PC-3 (cell line): ENCODE data around the gene POP5. TPM values are rescaled to one million over a fixed set of nuclear protein-coding genes. Genes with fewer than 3 reads are reported as not detected.
A peak's percentile ranks its signal among the peaks of the same experiment; 100 is the strongest.

Experiments
- ATAC-seq: fragments of 200-7000 bp; cut with Tn5 transposase; 2 replicates; pipeline ENCODE4 v1.9.1; 2020; ENCODE audit warnings: mild to moderate bottlenecking, moderate library complexity
- BruUV-seq: library from RNA; stranded (reverse); fragments of 400-500 nt; replicated peaks from 2 replicates; lab custom pipeline; 2021; lab: Mats Ljungman, UMichigan
- CTCF ChIA-PET: fragments of 300-600 bp; sonication (Branson Sonifier 250); formaldehyde crosslinking; loops from one replicate; lab custom pipeline; 2022; ENCODE audit warnings: antibody characterized with exemption; lab: Charles Lee
- POLR2A ChIA-PET: fragments of 300-600 bp; sonication (Branson Sonifier 250); formaldehyde crosslinking; loops from one replicate; lab custom pipeline; 2022; ENCODE audit warnings: antibody characterized with exemption; ENCODE audit not compliant: unreplicated experiment; lab: Charles Lee
- DNase-seq: peaks from one replicate; pipeline ENCODE4 v3.0.0-alpha.2; 2015
- H2AFZ ChIP-seq: fragments of 300-600 bp; sonication (generic); 2 replicates; pipeline ENCODE4 v1.6.0; 2016; ENCODE audit warnings: antibody characterized with exemption, low read length
- H3F3A ChIP-seq: fragments of 300-600 bp; sonication (generic); one replicate; pipeline ENCODE4 v1.6.0; 2017; ENCODE audit warnings: antibody characterized with exemption, low read length, control low read depth, mild to moderate bottlenecking; ENCODE audit not compliant: unreplicated experiment
- H3K27ac ChIP-seq: fragments of 300-600 bp; sonication (generic); 2 replicates; pipeline ENCODE4 v1.5.1; 2016; ENCODE audit warnings: mild to moderate bottlenecking, low read length
- H3K27me3 ChIP-seq: fragments of 300-600 bp; sonication (generic); 2 replicates; pipeline ENCODE4 v1.6.1; 2016; ENCODE audit warnings: low read length, mixed read lengths
- H3K36me3 ChIP-seq: fragments of 300-600 bp; sonication (generic); 2 replicates; pipeline ENCODE4 v1.6.1; 2016; ENCODE audit warnings: low read depth, mixed run types, low read length, mixed read lengths
- H3K4me1 ChIP-seq: fragments of 300-600 bp; sonication (generic); 2 replicates; pipeline ENCODE4 v1.5.1; 2016; ENCODE audit warnings: low read length; ENCODE audit not compliant: insufficient read depth
- H3K4me2 ChIP-seq: fragments of 300-600 bp; sonication (generic); 2 replicates; pipeline ENCODE4 v1.6.0; 2016; ENCODE audit warnings: low read length
- H3K4me3 ChIP-seq: fragments of 300-600 bp; sonication (generic); 2 replicates; pipeline ENCODE4 v1.5.1; 2016; ENCODE audit warnings: mild to moderate bottlenecking, low read length, mixed read lengths
- H3K79me2 ChIP-seq: fragments of 300-600 bp; sonication (generic); 2 replicates; pipeline ENCODE4 v1.6.1; 2017; ENCODE audit warnings: low read length, mixed read lengths
- H3K9ac ChIP-seq: fragments of 300-600 bp; sonication (generic); 2 replicates; pipeline ENCODE4 v1.6.0; 2016; ENCODE audit warnings: mild to moderate bottlenecking, low read length
- H3K9me2 ChIP-seq: fragments of 300-600 bp; sonication (generic); replicated peaks from 2 replicates; pipeline ENCODE4 v1.6.1; 2016; ENCODE audit warnings: mixed run types, low read length, mixed read lengths
- H3K9me3 ChIP-seq: fragments of 300-600 bp; sonication (generic); 2 replicates; pipeline ENCODE4 v1.6.1; 2016; ENCODE audit warnings: low read length, mixed read lengths
- H4K20me1 ChIP-seq: fragments of 300-600 bp; sonication (generic); 2 replicates; pipeline ENCODE4 v1.6.1; 2016; ENCODE audit warnings: low read length, mixed read lengths
- CTCF ChIP-seq: fragments of 300-600 bp; sonication (generic); conservative IDR thresholded peaks from 2 replicates; pipeline ENCODE4 v1.5.1; 2017; ENCODE audit warnings: antibody characterized with exemption, low read depth, mild to moderate bottlenecking, low read length
- EZH2 ChIP-seq: fragments of 300-600 bp; sonication (generic); IDR thresholded peaks from one replicate; pipeline ENCODE4 v1.6.1; 2017; ENCODE audit warnings: antibody characterized with exemption, mild to moderate bottlenecking, low read length; ENCODE audit not compliant: unreplicated experiment
- EZH2phosphoT487 ChIP-seq: fragments of 300-600 bp; sonication (generic); IDR thresholded peaks from 2 replicates; pipeline ENCODE4 v1.6.1; 2018; ENCODE audit warnings: mild to moderate bottlenecking, antibody characterized with exemption, low read length, borderline replicate concordance
- intact Hi-C: fragments of 100-400 bp; cut with micrococcal nuclease; formaldehyde crosslinking; loops from 2 replicates; pipeline ENCODE4 v1.9.0; 2023
- total RNA-seq: library from RNA; depleted of rRNA; stranded (reverse); fragments of >200 nt; gene quantifications from 2 replicates; pipeline ENCODE4 v1.2.3, GENCODE V29; 2014

The POP5 gene
- total RNA-seq, 1 experiment from 2014 or later = 89.8 TPM

GRCh38 chr12:120536064-120536791 is 45.0 kb downstream of the POP5 start:
- Histone ChIP-seq H4K20me1 (peaks cover 51% of the 10 kb centered on the region), H3K4me3 (peak overlapping the region; percentile 92), H3K9me2 (no peaks in the 10 kb centered on the region), H2AFZ (no peak overlapping the region), H3F3A (peaks cover 18% of the 10 kb centered on the region), H3K27me3 (no peaks in the 10 kb centered on the region), H3K9me3 (no peaks in the 10 kb centered on the region), H3K9ac (peak overlapping the region; percentile 92), H3K79me2 (peaks cover 73% of the 10 kb centered on the region), H3K36me3 (peaks cover 6% of the 10 kb centered on the region; the same call in 1 of the 2 replicates), H3K4me2 (peak overlapping the region; percentile 90), H3K4me1 (peaks cover 44% of the 10 kb centered on the region), H3K27ac (peak overlapping the region; percentile 70; the same call in 1 of the 2 replicates)
- DNase-seq = peak; percentile 72
- intact Hi-C loops = loop anchor here (5.0 kb wide), 2 partner anchors 99 to 151 kb away; partner anchors contain the start of genes COX6A1 and MLEC
- peak; percentile 16 for ATAC-seq
- TF ChIP-seq CTCF (no peak), EZH2 (no peak), EZH2phosphoT487 (no peak)
- CTCF ChIA-PET = interaction anchor here (0.5 kb wide), 1 partner anchor 9 kb away, joined by 3 read pairs; no protein-coding TSS in a partner anchor
- POLR2A ChIA-PET = interaction anchor here (0.6 to 0.7 kb wide), 2 partner anchors 36 to 45 kb away, joined by 3 read pairs; partner anchors contain the start of gene POP5
- no TSS peak for BruUV-seq

- Histone ChIP-seq H3K36me3 (peaks cover 4% of the 10 kb centered on the region; the same call in 1 of the 2 replicates), H3K9me2 (no peaks in the 10 kb centered on the region), H3K79me2 (peaks cover 61% of the 10 kb centered on the region), H3K9me3 (no peaks in the 10 kb centered on the region), H3K4me3 (peak overlapping the region; percentile 92), H3K4me2 (peak overlapping the region; percentile 90), H3K27me3 (no peaks in the 10 kb centered on the region), H3K9ac (peak overlapping the region; percentile 92), H3K4me1 (peaks cover 36% of the 10 kb centered on the region), H3K27ac (peak overlapping the region; percentile 70), H4K20me1 (peaks cover 46% of the 10 kb centered on the region), H2AFZ (peak overlapping the region; percentile 87), H3F3A (peaks cover 18% of the 10 kb centered on the region)
- ChIA-PET CTCF (interaction anchor here (0.6 to 0.8 kb wide), 2 partner anchors 25 to 35 kb away, joined by 3 to 5 read pairs; no protein-coding TSS in a partner anchor), POLR2A (no interaction called here)
- no peak for TF ChIP-seq EZH2
- no peak for TF ChIP-seq CTCF
- no peak for TF ChIP-seq EZH2phosphoT487
- BruUV-seq = TSS peak; percentile 74
- peak; percentile 89 for DNase-seq
- intact Hi-C loops = loop anchor here (2.0 to 5.0 kb wide), 3 partner anchors 38 to 152 kb away; partner anchors contain the start of genes COX6A1, DYNLL1 and MLEC
- ATAC-seq = peak; percentile 58
Measured at GRCh38 chr12:120534703-120535655, 46.2 kb downstream of the POP5 start.
